Fibroblast of lung (primary cell): ENCODE results near the gene STC2. TPM values are rescaled to one million over a fixed set of nuclear protein-coding genes. Genes with fewer than 3 reads are reported as not detected.

ENCODE experiments used
- DNase-seq, 2 donors: peaks; one replicate each; pipeline versions ENCODE4 v3.0.0 to v3.0.0-alpha.2; 2010; ENCODE audit warnings: low read depth in 2 of 2
- H2AFZ ChIP-seq: 2 replicates; pipeline ENCODE4 v1.5.1; 2012; ENCODE audit warnings: low read length, control low read depth, inconsistent platforms
- H3K27ac ChIP-seq: 2 replicates; pipeline ENCODE4 v1.5.1; 2011; ENCODE audit warnings: low read length, control low read depth; ENCODE audit not compliant: insufficient read depth
- H3K27me3 ChIP-seq: 2 replicates; pipeline ENCODE4 v1.5.1; 2011; ENCODE audit warnings: mild to moderate bottlenecking, low read length; ENCODE audit not compliant: control insufficient read depth, insufficient read depth
- H3K36me3 ChIP-seq: 2 replicates; pipeline ENCODE4 v1.5.1; 2011; ENCODE audit warnings: low read length; ENCODE audit not compliant: control insufficient read depth, insufficient read depth
- H3K4me1 ChIP-seq: 2 replicates; pipeline ENCODE4 v1.5.1; 2011; ENCODE audit warnings: low read length; ENCODE audit not compliant: control insufficient read depth, insufficient read depth; ENCODE audit errors: extremely low read depth
- H3K4me2 ChIP-seq: 2 replicates; pipeline ENCODE4 v1.5.1; 2011; ENCODE audit warnings: low read length, control low read depth; ENCODE audit not compliant: insufficient read depth; ENCODE audit errors: extremely low read depth
- H3K4me3 ChIP-seq, 4 experiments: fragments of 200-600 bp in 1 of 4; sonication (generic) in 1 of 4; replicated peaks in 1 of 4; 2 replicates each; pipeline ENCODE4 v1.5.1; 2011 to 2016; ENCODE audit warnings: low read length in 4 of 4, low read depth in 3 of 4, mild to moderate bottlenecking in 3 of 4, control low read depth in 2 of 4, inconsistent platforms in 1 of 4, mixed read lengths in 1 of 4; ENCODE audit not compliant: insufficient read depth in 1 of 4; ENCODE audit errors: control extremely low read depth in 1 of 4
- H3K79me2 ChIP-seq: 2 replicates; pipeline ENCODE4 v1.5.1; 2012; ENCODE audit warnings: mild to moderate bottlenecking, low read length, inconsistent platforms; ENCODE audit not compliant: control insufficient read depth, insufficient read depth
- H3K9ac ChIP-seq: 2 replicates; pipeline ENCODE4 v1.5.1; 2011; ENCODE audit warnings: mild to moderate bottlenecking, low read length, control low read depth; ENCODE audit not compliant: insufficient read depth
- H3K9me3 ChIP-seq: 2 replicates; pipeline ENCODE4 v1.5.1; 2012; ENCODE audit warnings: low read depth, low read length; ENCODE audit not compliant: control insufficient read depth, insufficient read depth
- H4K20me1 ChIP-seq: 2 replicates; pipeline ENCODE4 v1.5.1; 2011; ENCODE audit warnings: low read length; ENCODE audit not compliant: control insufficient read depth, insufficient read depth; ENCODE audit errors: extremely low read depth
- CTCF ChIP-seq, 2 donors: IDR thresholded peaks in 1 of 2; conservative IDR thresholded peaks in 1 of 2; 1 replicate in 1 of 2; 2 replicates in 1 of 2; pipeline ENCODE4 v1.5.1; 2011 to 2012; ENCODE audit warnings: low read length in 2 of 2, control low read depth in 1 of 2, inconsistent platforms in 1 of 2, low read depth in 1 of 2, mild to moderate bottlenecking in 1 of 2
- EZH2 ChIP-seq: IDR thresholded peaks from 2 replicates; pipeline ENCODE4 v1.5.1; 2012; ENCODE audit warnings: low read length, control low read depth, mild to moderate bottlenecking; ENCODE audit errors: missing control alignments
- polyA plus RNA-seq, 2 donors: library from polyadenylated mRNA; depleted of rRNA in 1 of 2; stranded (reverse) in 1 of 2; unstranded in 1 of 2; fragments of >200 nt; gene quantifications; 2 replicates each; pipeline ENCODE4 v1.2.1, GENCODE V29; 2011 to 2012; ENCODE audit warnings: missing spikeins in 1 of 2
- total RNA-seq: library from RNA; depleted of rRNA; stranded (reverse); fragments of >200 nt; gene quantifications from 2 replicates; pipeline ENCODE4 v1.2.1, GENCODE V29; 2014

STC2 gene
- total and polyA plus RNA-seq, 2 donors (not counting 1 experiment from before 2014, with no cell fraction given): 112 to 299 TPM

GRCh38 chr5:173340451-173340850 lies 12.2 kb upstream of the STC2 start:
- TF ChIP-seq CTCF (conservative IDR thresholded peaks at IDR 0.05 in 1 of 2, IDR thresholded peaks at IDR 0.05 in 1 of 2; ENCODE audit: low read depth in 1 of 2, low read length in 2 of 2) (no peak), EZH2 (no peak)
- H3K27me3 ChIP-seq: no peaks in the 10 kb centered on the region
- no peaks in the 10 kb centered on the region for H3K79me2 ChIP-seq
- no peak for DNase-seq
- H3K36me3 ChIP-seq: no peaks in the 10 kb centered on the region
- H3K27ac ChIP-seq: no peak overlapping the region
- H4K20me1 ChIP-seq: no peaks in the 10 kb centered on the region
- no peaks in the 10 kb centered on the region for H3K4me1 ChIP-seq
- H3K4me2 ChIP-seq: no peak overlapping the region
- no peaks in the 10 kb centered on the region for H3K9me3 ChIP-seq
- H2AFZ ChIP-seq: no peak overlapping the region
- no peak overlapping the region for H3K4me3 ChIP-seq
- no peak overlapping the region for H3K9ac ChIP-seq

- H3K36me3 ChIP-seq: no peaks in the 10 kb centered on the region
- H3K4me1 ChIP-seq: no peaks in the 10 kb centered on the region
- no peak overlapping the region for H3K4me3 ChIP-seq
- H2AFZ ChIP-seq: no peak overlapping the region
- H3K27ac ChIP-seq: no peak overlapping the region
- TF ChIP-seq EZH2 (no peak), CTCF (conservative IDR thresholded peaks at IDR 0.05 in 1 of 2, IDR thresholded peaks at IDR 0.05 in 1 of 2; ENCODE audit: low read depth in 1 of 2, low read length in 2 of 2) (no peak)
- DNase-seq: no peak
- no peaks in the 10 kb centered on the region for H3K9me3 ChIP-seq
- no peak overlapping the region for H3K9ac ChIP-seq
- H4K20me1 ChIP-seq: no peaks in the 10 kb centered on the region
- H3K4me2 ChIP-seq: no peak overlapping the region
- no peaks in the 10 kb centered on the region for H3K27me3 ChIP-seq
- H3K79me2 ChIP-seq: no peaks in the 10 kb centered on the region
These were observed 11.1 kb upstream of the STC2 start for GRCh38 chr5:173339286-173339685.

GRCh38 chr5:173338380-173339015 lies 10.3 kb upstream of the STC2 start:
- Histone ChIP-seq H2AFZ (no peak overlapping the region), H3K27ac (no peak overlapping the region), H3K4me2 (no peak overlapping the region), H3K9ac (no peak overlapping the region), H3K36me3 (no peaks in the 10 kb centered on the region), H4K20me1 (no peaks in the 10 kb centered on the region), H3K27me3 (no peaks in the 10 kb centered on the region), H3K9me3 (no peaks in the 10 kb centered on the region), H3K4me3 (no peak overlapping the region), H3K79me2 (no peaks in the 10 kb centered on the region), H3K4me1 (peaks cover 3% of the 10 kb centered on the region)
- TF ChIP-seq CTCF (conservative IDR thresholded peaks at IDR 0.05 in 1 of 2, IDR thresholded peaks at IDR 0.05 in 1 of 2; ENCODE audit: low read depth in 1 of 2, low read length in 2 of 2) (no peak), EZH2 (no peak)
- no peak for DNase-seq
